ENCODE measurements around the gene MFAP1. TPM values are rescaled to one million over a fixed set of nuclear protein-coding genes. Genes with fewer than 3 reads are reported as not detected.
A peak's percentile ranks its signal among the peaks of the same experiment; 100 is the strongest.

Gene MFAP1
- total RNA-seq, 1 experiment from 2014 or later, result 36.4 TPM

DNA sequence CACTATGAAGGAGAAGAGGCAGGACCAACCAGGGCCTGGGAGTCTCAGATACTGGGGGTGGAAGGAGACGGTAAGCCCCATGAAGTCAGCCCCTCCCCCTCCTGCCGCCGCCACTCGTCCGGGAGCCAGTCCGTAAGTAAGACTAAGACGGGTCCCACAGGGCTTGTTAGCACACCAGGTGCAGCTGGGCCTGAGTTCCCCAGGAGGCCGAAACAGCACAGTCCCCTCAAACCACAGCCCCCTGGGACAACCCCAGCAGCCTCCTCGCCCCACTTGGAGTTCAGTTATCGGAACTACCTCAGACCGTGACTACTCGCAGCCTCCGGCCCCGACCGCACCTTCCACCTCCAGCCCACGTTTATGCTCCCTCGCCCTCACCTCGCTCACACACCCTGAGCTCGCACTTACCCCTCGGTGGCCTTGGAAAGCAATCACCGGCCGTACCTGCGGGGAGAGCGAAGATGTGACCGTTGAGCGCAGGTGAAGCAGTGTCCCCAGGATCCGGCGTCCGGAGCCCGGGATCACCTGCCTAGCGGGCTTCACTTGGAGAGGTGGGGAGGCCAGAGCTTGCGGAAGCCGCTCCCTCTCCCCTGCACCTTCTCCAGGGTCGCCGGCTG lies 48.3 kb downstream of the MFAP1 start:
- no peak for DNase-seq (ENCODE audit: low read depth)

DNA sequence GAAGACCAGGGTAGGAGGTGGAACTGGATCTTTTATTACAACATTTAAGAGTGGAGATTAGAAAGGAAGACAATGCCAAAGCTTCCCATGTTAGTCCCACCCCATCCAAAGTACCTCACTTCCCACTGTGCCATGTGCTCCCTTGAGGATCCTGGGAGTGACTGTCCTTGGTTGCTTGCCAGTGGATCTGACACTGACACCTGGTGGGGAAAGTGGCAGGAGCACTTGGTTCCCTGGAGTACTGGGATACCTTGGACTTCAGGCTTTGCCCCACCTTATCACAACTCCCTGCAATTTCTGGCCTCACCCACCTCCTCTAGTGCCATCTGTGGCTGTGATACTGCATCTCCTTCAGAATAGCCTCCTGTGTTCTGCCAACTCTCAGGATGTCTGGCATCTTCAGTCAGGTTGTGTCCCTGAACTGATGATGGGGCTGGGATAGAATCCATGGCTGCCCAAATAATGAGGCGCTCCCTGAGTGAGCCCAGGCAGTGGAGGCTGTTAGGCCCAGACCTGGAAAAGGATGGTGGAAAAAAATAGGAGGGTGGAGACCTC lies 49.0 kb downstream of the MFAP1 start:
- DNase-seq (ENCODE audit: low read depth), result peak; percentile 65

DNA sequence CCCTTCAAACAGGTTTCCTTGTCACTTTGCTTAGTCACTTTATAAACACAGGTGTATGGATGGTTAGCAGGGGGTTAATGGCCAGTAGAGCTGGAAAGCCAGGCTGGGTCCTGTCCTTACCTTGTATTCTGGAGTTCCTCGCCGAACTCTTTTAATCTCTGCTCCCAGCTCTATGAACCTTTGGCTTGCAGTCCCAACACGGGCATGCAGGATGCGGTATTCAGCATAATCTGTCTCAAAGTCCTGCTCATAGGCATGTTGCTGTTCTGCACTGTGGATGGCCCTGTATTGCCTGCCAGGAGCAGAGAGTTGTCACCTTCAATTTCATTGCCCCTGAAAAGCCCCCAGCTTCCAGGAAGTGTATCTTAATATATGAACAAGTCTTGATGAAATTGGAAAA lies 50.4 kb downstream of the MFAP1 start:
- no peak for DNase-seq (ENCODE audit: low read depth)

DNA sequence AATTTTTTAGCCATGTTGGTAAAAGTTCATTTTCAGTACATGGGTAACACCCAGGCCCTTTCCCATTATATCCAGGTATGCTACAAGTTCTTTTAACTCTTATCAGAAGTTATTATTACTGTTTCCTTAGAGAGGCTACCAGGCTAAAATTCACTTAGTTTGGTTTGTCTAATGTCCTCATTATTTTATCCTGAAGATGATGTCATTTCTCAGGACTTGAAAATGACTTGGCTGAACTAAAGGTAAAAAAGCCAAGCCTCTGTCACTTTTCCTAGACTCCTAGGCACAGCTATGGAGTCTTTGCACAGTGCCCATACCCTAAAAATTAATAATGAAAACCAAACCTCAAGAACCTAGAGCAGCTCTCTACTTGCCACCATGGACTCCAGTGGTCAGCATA lies 51.9 kb downstream of the MFAP1 start:
- DNase-seq (ENCODE audit: low read depth), result no peak

DNA sequence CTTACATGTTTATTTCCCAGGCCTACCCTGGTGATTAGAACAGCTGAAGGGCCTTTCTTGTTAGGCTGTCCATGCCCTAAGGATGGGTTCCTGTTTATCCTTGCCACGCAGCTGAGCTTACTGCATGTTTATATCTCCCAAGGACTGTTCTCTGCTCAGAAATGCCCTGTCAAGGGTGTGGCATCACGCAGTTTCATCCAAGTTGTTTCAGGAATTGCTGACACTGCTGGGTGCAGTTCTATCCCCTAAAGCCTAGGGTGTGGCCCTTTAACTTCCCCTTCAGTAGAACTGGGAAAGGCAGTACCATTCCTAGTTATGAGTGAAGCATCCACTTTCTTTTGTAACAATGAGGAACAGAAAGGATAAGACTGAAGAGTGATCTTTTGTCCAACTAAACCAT lies 52.7 kb downstream of the MFAP1 start:
- no peak for DNase-seq (ENCODE audit: low read depth)

DNA sequence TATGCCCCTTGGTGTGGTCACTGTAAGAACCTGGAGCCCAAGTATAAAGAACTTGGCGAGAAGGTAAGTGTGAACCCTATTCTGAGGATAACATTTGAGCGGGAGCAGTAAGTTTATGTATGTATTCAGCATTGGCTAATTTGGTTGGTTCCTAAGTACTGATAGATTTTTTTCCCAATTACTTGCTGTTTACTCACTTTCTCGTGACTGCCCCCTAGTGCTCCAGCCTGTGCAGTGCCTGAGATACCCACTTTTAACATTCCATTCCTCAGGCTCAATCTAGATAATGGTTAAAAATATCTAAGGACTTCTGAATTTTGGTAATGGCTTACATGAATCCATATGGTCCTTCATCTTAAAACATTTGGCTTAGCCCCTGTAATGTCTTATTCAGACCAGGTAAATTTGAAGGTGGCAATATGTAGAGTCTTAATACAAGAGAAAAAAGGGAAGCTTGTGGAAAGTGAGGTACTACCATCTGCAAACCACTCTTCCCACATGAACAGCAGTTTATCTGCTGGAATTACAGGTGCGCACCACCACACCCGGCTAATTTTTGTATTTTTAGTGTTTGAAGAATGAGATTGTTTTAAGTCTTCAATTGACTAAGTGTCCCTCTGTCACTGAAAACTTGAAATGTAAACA lies 54.8 kb downstream of the MFAP1 start:
- peak; percentile 58 for DNase-seq (ENCODE audit: low read depth)

DNA sequence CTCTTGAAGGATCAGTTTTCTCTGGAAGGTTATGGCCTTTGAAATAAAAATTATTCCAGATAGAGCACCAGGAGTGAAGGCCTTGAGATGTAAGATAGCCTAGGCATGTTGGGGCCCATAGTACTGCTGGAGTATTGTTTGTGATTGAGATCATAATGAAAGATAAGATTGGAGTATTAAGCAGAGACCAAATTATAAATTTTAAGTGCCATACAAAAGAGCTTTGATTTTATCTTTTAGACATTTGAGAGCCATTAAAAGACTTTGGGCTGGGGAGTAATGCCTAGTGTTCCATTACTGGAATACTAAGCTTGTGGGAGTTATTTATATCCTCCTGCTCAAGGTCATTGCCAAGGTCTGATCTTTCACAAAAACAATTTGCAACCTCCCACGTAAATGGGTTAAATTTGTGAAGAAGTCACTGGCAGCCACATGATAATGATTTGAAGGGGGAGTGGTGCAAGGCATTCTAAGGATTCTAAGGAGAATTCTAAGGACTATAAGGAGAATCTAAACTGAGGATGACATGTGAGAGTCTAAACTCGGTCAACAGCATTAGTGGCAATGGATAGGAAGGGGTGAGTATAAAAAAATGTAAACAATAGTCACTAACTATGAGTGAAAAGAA lies 60.6 kb downstream of the MFAP1 start:
- no peak for DNase-seq (ENCODE audit: low read depth)

DNA sequence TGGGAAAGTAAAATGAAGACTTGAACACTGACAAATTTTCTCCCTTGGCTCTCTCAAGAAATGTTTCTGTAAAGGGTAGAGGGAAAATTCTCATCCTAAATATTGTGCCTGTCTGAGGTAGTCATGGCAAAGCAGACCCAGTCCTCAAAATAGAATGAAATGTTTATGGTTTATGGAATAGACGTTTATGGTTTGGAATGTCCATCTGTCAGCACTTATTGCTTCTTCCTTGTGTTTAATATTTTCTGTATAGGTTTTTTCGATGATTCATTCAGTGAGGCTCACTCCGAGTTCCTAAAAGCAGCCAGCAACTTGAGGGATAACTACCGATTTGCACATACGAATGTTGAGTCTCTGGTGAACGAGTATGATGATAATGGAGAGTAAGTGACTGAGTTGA lies 61.7 kb downstream of the MFAP1 start:
- no peak for DNase-seq (ENCODE audit: low read depth)

Other genes with a start within 250 kb of the MFAP1 start
- 6.5 and 10.2 TPM in 2 replicates for gene PPIP5K1, start 234.5 kb downstream of the MFAP1 start, total RNA-seq (2014; rRNA removed)
- gene CKMT1B, start 230.7 kb downstream of the MFAP1 start, total RNA-seq (2014; rRNA removed), result not detected in 2 replicates
- not detected in 2 replicates for gene STRC, start 205.9 kb downstream of the MFAP1 start, total RNA-seq (2014; rRNA removed)
- gene CATSPER2, start 175.8 kb downstream of the MFAP1 start, total RNA-seq (2014; rRNA removed), result 0.29 and 0.58 TPM in 2 replicates
- not detected in 2 replicates for gene CKMT1A, start 130.8 kb downstream of the MFAP1 start, total RNA-seq (2014; rRNA removed)
- 165 and 172 TPM in 2 replicates for gene PDIA3, start 78.3 kb downstream of the MFAP1 start, total RNA-seq (2014; rRNA removed)
- gene ELL3, start 47.7 kb downstream of the MFAP1 start, total RNA-seq (2014; rRNA removed), result 1.3 and 2.5 TPM in 2 replicates
- 1,349 and 2,104 TPM in 2 replicates for gene SERF2, start 32.4 kb downstream of the MFAP1 start, total RNA-seq (2014; rRNA removed)
- gene SERINC4, start 24.5 kb downstream of the MFAP1 start, total RNA-seq (2014; rRNA removed), result 0.11 TPM in 1 of 2 replicates, not detected in the other
- gene HYPK, start 24.1 kb downstream of the MFAP1 start, total RNA-seq (2014; rRNA removed), result 8.8 and 10.3 TPM in 2 replicates
- gene WDR76, start 2.3 kb upstream of the MFAP1 start, total RNA-seq (2014; rRNA removed), result 39.1 and 43.2 TPM in 2 replicates